Gastrocnemius medialis (tissue), 4 donors: Measurements from ENCODE around the gene SLC9A7.

ENCODE experiments used
- CTCF ChIP-seq, 5 experiments: fragments of 450-650 bp in 3 of 5; fragments of 200-600 bp in 2 of 5; sonication (generic) in 2 of 5; IDR thresholded peaks in 4 of 5; conservative IDR thresholded peaks in 1 of 5; 1 replicate in 4 of 5; 2 replicates in 1 of 5; pipeline ENCODE4 v1.5.1; 2016 to 2019; ENCODE audit warnings: antibody characterized with exemption in 5 of 5, mild to moderate bottlenecking in 3 of 5, moderate library complexity in 3 of 5
- POLR2A ChIP-seq, 2 donors: fragments of 450-650 bp; IDR thresholded peaks; one replicate each; pipeline ENCODE4 v1.6.1; 2017; ENCODE audit warnings: antibody characterized with exemption in 2 of 2, mild to moderate bottlenecking in 2 of 2, moderate library complexity in 2 of 2

DNA sequence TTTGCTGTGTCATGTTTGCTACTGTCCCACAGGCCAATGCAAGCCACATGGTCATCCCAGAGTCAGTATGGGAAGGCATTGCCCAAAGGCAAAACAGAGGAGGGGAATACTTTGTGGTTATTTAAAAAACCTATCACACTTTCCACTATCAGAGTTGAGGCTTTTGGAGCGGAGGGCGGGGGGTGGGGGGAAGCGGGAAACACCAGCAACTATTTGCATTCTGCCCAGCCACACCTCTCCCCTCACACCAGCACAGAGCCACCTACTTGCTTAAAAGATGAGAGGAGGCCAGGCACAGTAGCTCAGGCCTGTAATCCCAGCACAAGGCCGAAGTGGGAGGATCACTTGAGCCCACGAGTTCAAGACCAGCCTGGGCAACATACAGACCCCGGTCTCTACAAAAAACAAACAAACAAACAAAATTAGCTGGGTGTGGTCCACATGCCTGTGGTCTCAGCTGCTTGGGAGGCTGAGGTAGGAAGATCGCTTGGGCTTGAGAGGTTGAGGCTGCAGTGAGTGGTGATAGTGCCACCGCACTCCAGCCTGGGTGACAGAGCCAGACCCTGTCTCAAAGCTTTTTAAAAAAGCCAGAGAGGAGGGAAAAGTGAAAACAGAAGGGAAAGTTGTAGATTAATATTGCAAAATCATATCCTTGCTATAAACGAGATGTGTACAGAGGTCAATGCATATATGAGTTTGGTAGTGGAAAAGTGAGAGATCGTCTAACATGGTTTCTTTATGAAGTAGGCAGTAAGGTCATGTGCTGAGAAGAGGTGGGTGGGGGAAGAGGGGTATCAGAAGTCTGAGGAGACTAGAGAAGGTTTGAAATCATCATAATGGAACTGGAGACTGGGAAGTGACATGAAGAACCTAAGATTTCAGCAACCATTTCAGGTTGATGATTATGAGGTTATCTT is 187.2 kb downstream of the SLC9A7 start:
- TF ChIP-seq CTCF (IDR thresholded peaks at IDR 0.05 in 4 of 5, conservative IDR thresholded peaks at IDR 0.05 in 1 of 5) = no peak
- no peak for TF ChIP-seq POLR2A (IDR thresholded peaks at IDR 0.05)
